Hepatocyte (in vitro differentiated cells): ENCODE data around the gene LRMDA.

Source experiments
- EZH2phosphoT487 ChIP-seq: fragments of 200-600 bp; sonication (generic); IDR thresholded peaks from one replicate; pipeline ENCODE4 v1.6.1; 2018; ENCODE audit warnings: antibody characterized with exemption, mild to moderate bottlenecking, low read depth, moderate library complexity; ENCODE audit not compliant: unreplicated experiment, severe bottlenecking
- TF ChIP-seq, protein P1 (sequence below): fragments of 200-600 bp; sonication (generic); IDR thresholded peaks from 2 replicates; pipeline ENCODE4 v1.5.1; 2016; ENCODE audit warnings: antibody characterized with exemption, mild to moderate bottlenecking; ENCODE audit not compliant: poor library complexity

DNA sequence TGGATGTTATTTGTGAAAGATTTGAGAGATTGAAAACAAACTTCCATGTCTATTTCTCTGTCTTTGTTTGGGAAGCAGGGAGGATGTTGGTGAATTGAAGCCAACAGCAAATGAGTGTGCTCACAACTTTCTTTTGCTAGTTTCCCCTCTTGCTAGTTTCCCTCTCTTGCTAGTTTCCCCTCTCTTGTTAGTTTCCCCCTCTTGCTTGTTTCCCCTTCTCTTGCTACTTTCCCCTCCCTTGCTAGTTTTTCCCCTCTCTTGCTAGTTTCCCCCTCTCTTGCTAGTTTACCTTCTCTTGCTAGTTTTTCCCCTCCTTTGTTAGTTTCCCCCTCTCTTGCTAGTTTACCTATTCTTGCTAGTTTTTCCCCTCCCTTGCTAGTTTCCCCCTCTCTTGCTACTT, 613.3 kb downstream of the LRMDA start:
- TF ChIP-seq, protein P1, sequence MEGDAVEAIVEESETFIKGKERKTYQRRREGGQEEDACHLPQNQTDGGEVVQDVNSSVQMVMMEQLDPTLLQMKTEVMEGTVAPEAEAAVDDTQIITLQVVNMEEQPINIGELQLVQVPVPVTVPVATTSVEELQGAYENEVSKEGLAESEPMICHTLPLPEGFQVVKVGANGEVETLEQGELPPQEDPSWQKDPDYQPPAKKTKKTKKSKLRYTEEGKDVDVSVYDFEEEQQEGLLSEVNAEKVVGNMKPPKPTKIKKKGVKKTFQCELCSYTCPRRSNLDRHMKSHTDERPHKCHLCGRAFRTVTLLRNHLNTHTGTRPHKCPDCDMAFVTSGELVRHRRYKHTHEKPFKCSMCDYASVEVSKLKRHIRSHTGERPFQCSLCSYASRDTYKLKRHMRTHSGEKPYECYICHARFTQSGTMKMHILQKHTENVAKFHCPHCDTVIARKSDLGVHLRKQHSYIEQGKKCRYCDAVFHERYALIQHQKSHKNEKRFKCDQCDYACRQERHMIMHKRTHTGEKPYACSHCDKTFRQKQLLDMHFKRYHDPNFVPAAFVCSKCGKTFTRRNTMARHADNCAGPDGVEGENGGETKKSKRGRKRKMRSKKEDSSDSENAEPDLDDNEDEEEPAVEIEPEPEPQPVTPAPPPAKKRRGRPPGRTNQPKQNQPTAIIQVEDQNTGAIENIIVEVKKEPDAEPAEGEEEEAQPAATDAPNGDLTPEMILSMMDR: no peak
- TF ChIP-seq EZH2phosphoT487: no peak
